CD4-positive, CD25-positive, alpha-beta regulatory T cell (primary cell): ENCODE results near the gene IDH1. TPM values are rescaled to one million over a fixed set of nuclear protein-coding genes. Genes with fewer than 3 reads are reported as not detected.

Experiments
- ATAC-seq, 2 donors: fragments of 150-1000 bp; cut with Tn5 transposase; one replicate each; pipeline ENCODE4 v1.10.0; 2021; ENCODE audit warnings: low read depth in 2 of 2, moderate number of reproducible peaks in 2 of 2, moderate library complexity in 1 of 2
- DNase-seq, 3 donors: peaks; one replicate each; pipeline versions ENCODE4 v3.0.0 to v3.0.0-alpha.2; 2012 to 2022; ENCODE audit warnings: mixed read lengths in 1 of 3
- H3K27ac ChIP-seq: one replicate; pipeline ENCODE4 v1.7.0; 2013; ENCODE audit warnings: mild to moderate bottlenecking, low read length; ENCODE audit not compliant: insufficient read depth, poor library complexity, severe bottlenecking
- H3K27me3 ChIP-seq: one replicate; pipeline ENCODE4 v1.7.0; 2013; ENCODE audit warnings: low read length; ENCODE audit not compliant: control insufficient read depth, insufficient read depth
- H3K36me3 ChIP-seq: one replicate; pipeline ENCODE4 v1.7.0; 2013; ENCODE audit warnings: mild to moderate bottlenecking, low read length, moderate library complexity; ENCODE audit not compliant: control insufficient read depth, insufficient read depth
- H3K4me1 ChIP-seq: 2 replicates; pipeline ENCODE4 v1.7.0; 2013; ENCODE audit warnings: mild to moderate bottlenecking, low read length; ENCODE audit not compliant: insufficient read depth, control insufficient read depth, poor library complexity, severe bottlenecking
- H3K4me3 ChIP-seq: one replicate; pipeline ENCODE4 v1.7.0; 2013; ENCODE audit warnings: low read depth, mild to moderate bottlenecking, low read length, moderate library complexity
- H3K9me3 ChIP-seq, 2 experiments: 1 replicate in 1 of 2; 2 replicates in 1 of 2; pipeline ENCODE4 v1.7.0; 2013; ENCODE audit warnings: low read length in 2 of 2, mild to moderate bottlenecking in 1 of 2, moderate library complexity in 1 of 2; ENCODE audit not compliant: control insufficient read depth in 2 of 2
- H3K27ac Mint-ChIP-seq, 3 donors: one replicate each; pipeline ENCODE4 v1.8.0; 2020 to 2022; ENCODE audit warnings: mild to moderate bottlenecking in 3 of 3, mixed read lengths in 3 of 3, moderate library complexity in 2 of 3
- H3K27me3 Mint-ChIP-seq: one replicate; pipeline ENCODE4 v1.8.0; 2022; ENCODE audit warnings: mild to moderate bottlenecking, mixed read lengths
- H3K36me3 Mint-ChIP-seq: one replicate; pipeline ENCODE4 v1.8.0; 2020; ENCODE audit warnings: mixed read lengths
- H3K4me1 Mint-ChIP-seq, 4 donors: one replicate each; pipeline ENCODE4 v1.8.0; 2020 to 2022; ENCODE audit warnings: mixed read lengths in 4 of 4, mild to moderate bottlenecking in 1 of 4
- H3K4me3 Mint-ChIP-seq, 4 donors: one replicate each; pipeline ENCODE4 v1.8.0; 2020 to 2022; ENCODE audit warnings: mild to moderate bottlenecking in 4 of 4, mixed read lengths in 4 of 4, moderate library complexity in 3 of 4
- H3K9me3 Mint-ChIP-seq, 7 donors: one replicate each; pipeline ENCODE4 v1.8.0; 2020 to 2022; ENCODE audit warnings: mixed read lengths in 7 of 7, mild to moderate bottlenecking in 3 of 7, moderate library complexity in 2 of 7
- polyA plus RNA-seq, 4 donors: library from polyadenylated mRNA; unstranded; fragments of 300-500 nt; fragmentation: Illumina TruSeq; gene quantifications; one replicate each; pipeline ENCODE4 v1.2.3, GENCODE V29; 2021
- total RNA-seq: library from RNA; stranded (reverse); gene quantifications from one replicate; pipeline ENCODE4 v1.2.3, GENCODE V29; 2022

Gene IDH1
- total and polyA plus RNA-seq, 5 donors from 2014 or later = 8.1 to 10.4 (median 9.1) TPM

DNA sequence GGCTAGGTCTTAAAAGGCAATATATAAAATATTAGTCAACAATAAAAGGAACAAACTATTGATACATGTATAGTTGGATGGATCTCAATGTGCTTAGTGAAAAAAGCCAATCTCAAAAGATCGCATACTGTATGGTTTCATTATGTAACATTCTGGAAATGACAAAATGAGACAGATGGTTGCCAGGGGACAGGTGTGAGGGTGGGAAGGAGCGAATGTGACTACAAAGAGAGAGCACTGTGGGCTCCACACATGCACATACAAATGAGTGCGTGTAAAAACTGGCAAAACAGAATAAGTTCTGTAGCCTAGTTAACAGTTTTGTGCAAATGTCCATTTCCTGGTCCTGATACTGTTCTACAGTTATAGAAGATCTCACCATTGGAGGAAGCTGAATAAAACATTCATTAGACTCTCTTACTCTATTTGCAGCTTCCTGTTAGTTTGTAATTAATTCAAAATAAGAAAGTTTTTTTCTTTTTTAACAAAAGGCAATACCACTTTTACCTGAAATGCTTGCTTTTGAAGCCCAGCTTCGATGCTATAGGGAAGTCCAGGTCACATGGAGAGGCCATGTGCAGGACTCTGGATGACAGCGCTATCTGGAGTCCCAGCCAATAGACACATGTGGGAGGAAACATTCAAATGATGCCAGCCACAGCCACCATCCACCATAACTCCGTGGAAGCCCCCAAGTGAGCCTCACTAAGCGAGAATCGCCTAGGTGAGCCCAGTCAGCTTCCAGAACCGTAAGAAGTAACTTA lies 44.0 kb downstream of the IDH1 start:
- peaks cover 0 to 6% (median 5%) of the 10 kb centered on the region in 4 donors for H3K4me1 Mint-ChIP-seq
- no peak for ATAC-seq
- no peaks in the 10 kb centered on the region for H3K36me3 ChIP-seq

DNA sequence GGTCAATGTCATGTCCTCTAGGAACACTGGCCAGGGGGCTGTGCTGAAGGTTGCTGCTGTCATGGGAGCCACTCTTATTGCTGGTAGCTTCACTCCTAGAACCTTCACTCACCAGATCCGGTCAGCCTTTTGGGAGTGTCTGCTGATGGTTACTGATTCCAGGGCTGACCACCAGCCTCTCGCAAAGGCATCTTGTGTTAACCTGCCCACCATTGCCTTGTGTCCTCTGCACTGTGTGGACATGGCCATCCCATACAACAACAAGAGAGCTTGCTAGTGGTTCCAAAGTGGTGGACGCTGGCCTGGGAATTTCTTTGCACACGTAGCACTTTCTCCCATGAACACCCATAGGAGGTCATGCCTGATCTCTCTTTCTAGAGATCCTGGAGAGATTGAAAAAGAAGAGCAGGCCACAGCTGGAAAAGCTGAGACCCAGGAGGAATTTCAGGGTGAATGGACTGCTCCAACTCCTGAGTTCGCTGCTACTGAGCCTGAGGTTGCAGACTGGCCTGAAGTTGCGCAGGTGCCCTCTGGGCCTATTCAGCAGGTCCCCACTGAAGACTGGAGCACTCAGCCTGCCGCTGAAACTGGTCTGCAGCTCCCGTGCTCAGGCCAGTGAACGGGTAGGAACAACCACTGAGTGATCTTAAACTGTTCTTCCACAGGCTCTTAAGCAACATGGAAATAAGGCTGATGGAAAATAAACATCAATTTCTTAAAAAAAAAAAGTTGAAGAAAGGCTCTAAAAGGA lies 46.4 kb downstream of the IDH1 start:
- Histone ChIP-seq H3K27ac (no peak overlapping the region), H3K27me3 (no peaks in the 10 kb centered on the region), H3K4me1 (no peaks in the 10 kb centered on the region), H3K4me3 (no peak overlapping the region), H3K9me3 (no peaks in the 10 kb centered on the region), H3K36me3 (no peaks in the 10 kb centered on the region)
- no peaks in the 10 kb centered on the region for H3K36me3 Mint-ChIP-seq
- H3K27ac Mint-ChIP-seq = no peak overlapping the region
- no peak for DNase-seq
- no peaks in the 10 kb centered on the region for H3K9me3 Mint-ChIP-seq
- no peak overlapping the region for H3K4me3 Mint-ChIP-seq
- peaks cover 31% of the 10 kb centered on the region for H3K27me3 Mint-ChIP-seq
- no peak for ATAC-seq
- H3K4me1 Mint-ChIP-seq = peaks cover 0 to 4% (median 1%) of the 10 kb centered on the region in 4 donors

More for the DNA sequence above, 44.0 kb downstream of the IDH1 start:
- H3K27me3 Mint-ChIP-seq = peaks cover 22% of the 10 kb centered on the region
- Histone ChIP-seq H3K27ac (no peak overlapping the region), H3K27me3 (no peaks in the 10 kb centered on the region), H3K4me3 (no peak overlapping the region), H3K4me1 (no peaks in the 10 kb centered on the region), H3K9me3 (no peaks in the 10 kb centered on the region)
- no peak for DNase-seq
- no peak overlapping the region for H3K4me3 Mint-ChIP-seq
- H3K36me3 Mint-ChIP-seq = no peaks in the 10 kb centered on the region
- no peak overlapping the region for H3K27ac Mint-ChIP-seq
- H3K9me3 Mint-ChIP-seq = no peaks in the 10 kb centered on the region

DNA sequence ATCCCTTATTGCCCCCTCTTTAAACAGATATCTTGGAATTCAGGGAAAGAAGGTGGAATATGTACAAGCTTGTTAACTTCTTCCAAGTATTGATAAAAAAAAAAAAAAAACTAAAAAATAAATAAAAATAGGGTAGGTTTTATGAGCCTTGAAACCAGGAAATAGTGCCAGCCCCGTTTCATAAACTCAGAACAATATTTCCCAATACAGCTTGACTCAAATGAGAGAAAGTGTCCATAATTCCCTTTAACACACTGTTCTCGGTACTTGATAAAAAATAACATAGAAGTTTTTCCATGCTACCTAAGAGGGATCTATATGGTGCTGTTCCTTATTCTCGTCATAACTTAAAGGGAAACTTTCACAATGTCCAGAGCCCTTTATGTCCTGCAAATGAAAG lies 47.1 kb downstream of the IDH1 start:
- peaks cover 0 to 4% (median 0%) of the 10 kb centered on the region in 4 donors for H3K4me1 Mint-ChIP-seq
- H3K9me3 ChIP-seq = no peaks in the 10 kb centered on the region
- no peaks in the 10 kb centered on the region for H3K27me3 ChIP-seq
- no peaks in the 10 kb centered on the region for H3K4me1 ChIP-seq
- no peak overlapping the region for H3K4me3 ChIP-seq
- no peak overlapping the region for H3K27ac Mint-ChIP-seq
- no peak overlapping the region for H3K27ac ChIP-seq
- ATAC-seq (no peak), DNase-seq (no peak)
- H3K36me3 Mint-ChIP-seq = no peaks in the 10 kb centered on the region
- H3K9me3 Mint-ChIP-seq = no peaks in the 10 kb centered on the region
- no peak overlapping the region for H3K4me3 Mint-ChIP-seq
- H3K36me3 ChIP-seq = no peaks in the 10 kb centered on the region
- peaks cover 31% of the 10 kb centered on the region for H3K27me3 Mint-ChIP-seq

DNA sequence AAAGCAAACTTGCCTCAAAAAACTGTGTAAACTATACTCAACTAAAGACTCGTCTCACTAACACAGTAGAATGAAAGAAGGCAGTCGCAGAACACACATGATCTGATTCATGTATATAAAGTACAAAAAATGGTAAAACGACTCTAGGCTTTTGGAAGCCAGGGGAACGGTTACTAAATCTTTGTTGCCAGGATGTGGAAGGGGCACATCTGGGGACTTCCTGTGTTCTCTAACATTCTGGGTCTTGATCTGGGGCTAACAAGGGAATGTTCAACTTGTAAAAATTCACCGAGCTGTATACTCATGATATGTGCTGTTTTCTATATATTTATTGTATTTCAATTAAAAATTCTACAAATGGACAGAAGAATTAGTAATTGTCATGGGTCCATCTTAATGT lies 50.7 kb downstream of the IDH1 start:
- H3K36me3 ChIP-seq = no peaks in the 10 kb centered on the region
- H3K4me3 Mint-ChIP-seq = no peak overlapping the region

DNA sequence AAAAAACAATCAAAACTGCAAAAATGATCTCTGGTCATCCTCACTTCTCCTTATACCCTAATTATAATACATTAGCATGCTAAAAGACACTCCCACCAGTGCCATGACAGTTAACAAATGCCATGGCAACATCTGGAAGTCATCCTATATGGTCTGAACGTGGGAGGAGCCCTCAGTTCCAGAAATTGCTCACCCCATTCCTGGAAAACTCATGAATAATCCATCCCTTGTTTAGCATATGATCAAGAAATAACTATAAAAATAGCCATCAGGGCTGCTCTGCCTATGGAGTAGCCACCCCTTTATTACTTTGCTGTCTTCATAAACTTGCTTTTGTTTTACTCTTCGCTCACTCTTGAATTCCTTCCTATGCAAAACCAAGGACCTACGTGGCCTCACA lies 59.3 kb downstream of the IDH1 start:
- Histone ChIP-seq H3K9me3 (no peaks in the 10 kb centered on the region), H3K4me1 (no peaks in the 10 kb centered on the region), H3K4me3 (no peak overlapping the region), H3K36me3 (no peaks in the 10 kb centered on the region), H3K27ac (no peak overlapping the region), H3K27me3 (no peaks in the 10 kb centered on the region)
- Mint-ChIP-seq H3K27ac (no peak overlapping the region), H3K4me3 (no peak overlapping the region), H3K36me3 (no peaks in the 10 kb centered on the region), H3K9me3 (no peaks in the 10 kb centered on the region), H3K4me1 (no peaks in the 10 kb centered on the region), H3K27me3 (peaks cover 8% of the 10 kb centered on the region)
- no peak for ATAC-seq
- DNase-seq = no peak

More for the DNA sequence above, 50.7 kb downstream of the IDH1 start:
- no peak for DNase-seq
- no peak overlapping the region for H3K27ac Mint-ChIP-seq
- Histone ChIP-seq H3K9me3 (no peaks in the 10 kb centered on the region), H3K27me3 (no peaks in the 10 kb centered on the region), H3K4me1 (no peaks in the 10 kb centered on the region), H3K4me3 (no peak overlapping the region), H3K27ac (no peak overlapping the region)
- H3K27me3 Mint-ChIP-seq = peaks cover 14% of the 10 kb centered on the region
- no peaks in the 10 kb centered on the region for H3K36me3 Mint-ChIP-seq
- H3K9me3 Mint-ChIP-seq = no peaks in the 10 kb centered on the region
- peaks cover 0 to 4% (median 0%) of the 10 kb centered on the region in 4 donors for H3K4me1 Mint-ChIP-seq
- no peak for ATAC-seq

DNA sequence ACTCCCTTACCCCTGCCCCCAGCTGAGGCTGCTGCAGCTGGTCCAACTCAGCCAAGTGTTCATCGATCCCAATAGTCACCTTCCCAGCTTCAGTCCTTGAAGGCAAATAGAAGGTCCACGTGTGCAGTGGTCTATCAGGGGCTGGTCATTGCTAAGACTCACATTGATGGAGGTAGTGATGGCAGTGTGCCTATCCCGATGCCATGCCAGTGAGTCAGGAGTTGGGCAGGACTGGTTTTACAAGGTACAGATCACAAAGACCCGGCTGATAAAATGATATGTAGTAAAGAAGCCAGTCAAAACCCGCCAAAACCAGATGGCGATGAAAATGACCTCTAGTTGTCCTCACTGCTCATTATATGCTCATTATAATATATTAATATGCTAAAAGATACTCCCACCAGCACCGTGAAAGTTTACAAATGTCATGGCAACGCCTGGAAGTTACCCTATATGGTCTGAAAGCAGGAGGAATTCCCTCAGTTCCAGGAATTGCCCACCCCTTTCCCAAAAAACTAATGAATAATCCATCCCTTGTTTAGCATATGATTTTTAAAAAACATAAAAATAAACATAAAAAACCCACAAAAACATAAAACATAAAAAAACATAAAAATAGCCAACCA lies 62.1 kb downstream of the IDH1 start:
- no peak overlapping the region for H3K27ac ChIP-seq
- H3K36me3 ChIP-seq = no peaks in the 10 kb centered on the region
- Mint-ChIP-seq H3K27me3 (peaks cover 4% of the 10 kb centered on the region), H3K27ac (no peak overlapping the region), H3K9me3 (no peaks in the 10 kb centered on the region), H3K36me3 (no peaks in the 10 kb centered on the region), H3K4me3 (no peak overlapping the region), H3K4me1 (no peaks in the 10 kb centered on the region)
- no peaks in the 10 kb centered on the region for H3K27me3 ChIP-seq
- DNase-seq = no peak
- ATAC-seq = no peak
- no peaks in the 10 kb centered on the region for H3K4me1 ChIP-seq
- no peaks in the 10 kb centered on the region for H3K9me3 ChIP-seq
- H3K4me3 ChIP-seq = no peak overlapping the region

DNA sequence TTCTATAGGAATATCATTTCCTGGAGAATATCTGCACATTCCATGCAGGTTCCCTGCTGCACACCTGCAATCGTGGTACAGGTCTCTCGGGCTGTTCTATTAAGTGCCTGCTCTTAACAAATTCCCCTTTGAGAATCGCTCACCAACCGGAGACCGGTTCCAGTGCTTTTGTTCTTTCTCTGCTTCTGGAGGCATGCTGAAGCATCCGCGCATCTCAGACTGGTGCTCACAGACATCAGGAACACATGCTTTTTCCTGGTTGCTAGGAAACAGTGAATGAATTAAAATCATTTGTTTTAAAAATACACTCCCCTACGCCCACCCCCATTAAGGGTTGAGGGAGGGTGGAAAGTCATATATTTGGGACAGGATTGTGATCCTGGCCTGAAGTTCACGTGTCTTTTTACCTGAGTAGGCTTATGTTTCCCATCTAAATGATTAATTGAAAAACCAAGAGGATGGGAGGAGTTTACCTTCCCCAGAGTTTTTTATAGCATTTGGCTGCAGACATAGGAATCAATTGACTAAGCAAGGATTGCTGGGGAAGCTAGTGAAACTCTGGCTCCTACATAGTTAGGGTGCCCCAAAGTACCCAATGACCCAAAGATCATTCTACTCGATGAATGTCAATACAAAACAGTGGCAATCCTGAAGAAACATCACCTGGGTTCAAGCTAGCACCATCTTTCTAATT lies 64.9 kb downstream of the IDH1 start, which contains the start of gene C2orf80:
Gene C2orf80 (minus strand): TSS at position 221 of the 694 bp plus-strand sequence. CDS start 3,044 bp downstream, outside the sequence.
- Histone ChIP-seq H3K4me1 (no peaks in the 10 kb centered on the region), H3K27me3 (no peaks in the 10 kb centered on the region), H3K27ac (no peak within 1 kb of the TSS), H3K36me3 (no peaks in the 10 kb centered on the region), H3K4me3 (no peak within 1 kb of the TSS), H3K9me3 (no peaks in the 10 kb centered on the region)
- DNase-seq (no peak), ATAC-seq (no peak)
- Mint-ChIP-seq H3K9me3 (no peaks in the 10 kb centered on the region), H3K27me3 (peaks cover 17% of the 10 kb centered on the region), H3K27ac (no peak within 1 kb of the TSS), H3K4me3 (no peak within 1 kb of the TSS), H3K36me3 (no peaks in the 10 kb centered on the region), H3K4me1 (peaks cover 0 to 4% (median 0%) of the 10 kb centered on the region in 4 donors)
